DLD1 (cell line): Measurements from ENCODE around the gene POU2F1.

Experiments used
- in situ Hi-C: cut with HindIII; loops from 2 replicates; pipeline ENCODE4 v1.10.0; 2017; ENCODE audit warnings: low sequenced_read_pairs

POU2F1 gene

DNA sequence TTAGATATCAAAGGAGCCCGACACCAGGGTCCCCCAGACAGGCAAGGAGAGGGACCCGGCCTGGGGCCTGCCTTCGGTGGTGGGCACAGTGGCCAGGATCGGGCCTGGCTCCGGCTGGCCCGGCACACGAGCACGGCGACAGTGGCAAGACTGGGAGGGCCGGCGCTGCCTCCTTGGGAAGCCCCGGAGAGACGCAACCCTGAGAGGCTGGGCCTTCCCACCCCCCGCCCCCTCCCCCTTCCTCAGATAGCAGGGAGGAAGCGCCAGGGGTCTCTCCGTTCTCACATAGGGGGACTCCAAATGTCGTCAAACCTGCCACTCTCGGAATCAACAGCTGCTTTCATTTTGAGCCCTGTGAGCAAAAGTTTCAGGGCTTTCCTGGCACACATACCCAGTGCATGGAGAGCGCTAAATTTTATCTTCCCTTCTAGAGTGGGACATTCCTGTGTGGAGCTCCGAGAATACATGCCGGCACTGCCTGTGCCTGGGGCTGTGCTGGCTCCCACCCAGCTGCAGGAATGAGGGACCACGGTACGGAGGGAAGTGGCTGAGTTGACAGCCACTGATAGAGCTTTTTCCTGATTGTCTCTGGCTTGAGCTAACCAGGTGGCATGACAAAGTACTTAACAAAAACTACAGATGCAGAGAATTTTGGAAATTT lies 235.2 kb downstream of the POU2F1 start:
- in situ Hi-C loops, result no loop called here

GRCh38 chr1:167456524-167456923 lies 235.8 kb downstream of the POU2F1 start:
- in situ Hi-C loops, result no loop called here

DNA sequence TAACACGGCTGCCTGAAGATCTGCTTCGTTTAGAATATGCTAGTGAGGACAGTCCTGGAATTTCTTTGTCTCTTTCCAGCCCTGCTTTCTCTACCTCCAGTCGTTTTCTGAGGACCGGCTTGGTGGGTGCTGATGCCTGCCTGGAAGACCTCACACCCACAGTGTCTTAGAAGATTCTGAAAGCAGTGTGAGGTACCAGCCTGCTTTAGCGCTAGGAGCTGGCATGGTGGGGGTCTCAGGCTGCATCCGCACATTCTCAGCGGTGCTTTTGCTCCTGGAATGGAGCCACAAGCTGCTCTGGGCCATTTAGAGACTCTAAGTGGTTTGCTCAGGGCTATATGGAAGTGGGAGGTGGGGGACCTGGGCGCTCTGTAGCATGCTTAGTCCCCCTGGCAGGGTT lies 236.2 kb downstream of the POU2F1 start:
- in situ Hi-C loops, result no loop called here

GRCh38 chr1:167457936-167458584 lies 237.4 kb downstream of the POU2F1 start:
- in situ Hi-C loops, result no loop called here

GRCh38 chr1:167460836-167461235 lies 240.2 kb downstream of the POU2F1 start:
- in situ Hi-C loops, result no loop called here

DNA sequence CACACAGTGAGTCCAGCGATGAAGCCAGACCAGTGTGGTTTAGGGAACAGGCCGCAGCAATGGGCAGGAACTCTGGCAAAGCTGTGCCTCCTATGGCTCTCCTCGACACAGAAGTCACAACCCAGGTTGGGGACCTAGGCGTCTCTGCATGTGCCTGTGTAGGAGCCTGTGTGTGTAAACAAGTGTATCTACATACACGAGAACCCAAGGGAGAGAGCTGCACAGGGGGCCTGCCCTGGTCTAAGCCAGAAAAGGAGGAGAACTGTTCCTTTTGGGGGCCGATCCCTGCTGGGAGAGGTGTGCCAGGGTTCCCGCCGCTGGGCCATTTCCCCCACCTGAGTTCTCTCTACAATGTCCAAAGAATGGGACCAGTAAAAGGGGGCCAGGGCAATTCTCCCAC lies 241.7 kb downstream of the POU2F1 start:
- in situ Hi-C loops, result no loop called here

DNA sequence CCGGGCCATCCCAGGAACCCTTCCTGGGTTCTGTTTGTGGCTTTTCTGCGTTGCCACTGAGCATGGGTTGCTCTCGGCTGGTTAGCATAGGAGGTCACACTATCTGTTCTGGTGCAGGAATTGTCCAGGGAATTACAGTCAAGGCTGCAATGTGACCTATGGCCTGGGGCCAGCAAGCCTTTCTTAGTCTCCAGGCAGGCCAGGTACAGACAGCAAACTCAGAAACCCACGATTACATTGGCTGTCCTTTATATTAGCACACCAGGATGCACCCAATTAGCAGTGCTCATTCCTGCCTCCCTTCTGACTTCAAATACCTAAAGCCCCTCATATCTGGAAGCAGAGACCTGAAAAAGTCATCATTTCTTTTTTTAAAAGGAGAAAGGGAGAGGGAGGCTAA lies 242.4 kb downstream of the POU2F1 start:
- in situ Hi-C loops, result no loop called here

GRCh38 chr1:167463875-167464575 lies 243.3 kb downstream of the POU2F1 start:
- in situ Hi-C loops, result no loop called here

DNA sequence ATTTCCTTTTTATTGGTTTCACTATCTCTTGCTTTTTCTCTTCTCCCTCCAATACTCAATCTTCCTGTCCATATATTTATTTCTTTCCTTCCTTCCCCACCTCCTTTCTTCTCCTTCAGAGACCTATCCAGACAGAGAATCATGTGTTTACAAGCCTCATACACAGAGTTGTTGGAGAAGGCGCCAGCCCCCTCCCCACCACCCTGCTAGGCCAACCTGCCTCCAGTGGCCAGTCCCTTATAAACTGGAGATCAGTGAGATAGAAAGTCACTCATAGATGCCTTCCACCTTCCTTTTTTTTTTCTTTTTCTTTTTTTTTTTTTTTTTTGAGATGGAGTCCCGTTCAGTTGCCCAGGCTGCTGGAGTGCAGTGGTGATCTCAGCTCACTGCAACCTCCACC lies 244.3 kb downstream of the POU2F1 start:
- in situ Hi-C loops, result no loop called here

DNA sequence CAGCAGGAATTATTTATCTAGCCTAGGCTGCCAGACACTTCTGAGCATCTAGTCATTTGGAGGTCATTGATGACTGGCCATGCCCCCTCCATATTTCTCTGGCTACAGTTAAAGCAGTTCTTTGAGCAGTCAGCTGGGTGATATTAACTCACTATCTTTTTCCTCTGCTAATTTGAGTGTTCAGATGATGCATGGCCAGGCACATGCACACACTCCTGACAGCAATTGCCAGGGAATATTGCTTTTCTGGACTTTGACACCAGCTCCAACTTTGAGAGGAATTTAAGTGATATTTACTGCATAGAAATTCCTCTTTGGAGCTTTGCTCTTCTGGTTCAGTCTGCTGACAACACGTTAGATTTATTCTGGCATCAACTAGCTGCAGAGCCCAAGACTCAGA lies 245.1 kb downstream of the POU2F1 start:
- in situ Hi-C loops, result no loop called here

DNA sequence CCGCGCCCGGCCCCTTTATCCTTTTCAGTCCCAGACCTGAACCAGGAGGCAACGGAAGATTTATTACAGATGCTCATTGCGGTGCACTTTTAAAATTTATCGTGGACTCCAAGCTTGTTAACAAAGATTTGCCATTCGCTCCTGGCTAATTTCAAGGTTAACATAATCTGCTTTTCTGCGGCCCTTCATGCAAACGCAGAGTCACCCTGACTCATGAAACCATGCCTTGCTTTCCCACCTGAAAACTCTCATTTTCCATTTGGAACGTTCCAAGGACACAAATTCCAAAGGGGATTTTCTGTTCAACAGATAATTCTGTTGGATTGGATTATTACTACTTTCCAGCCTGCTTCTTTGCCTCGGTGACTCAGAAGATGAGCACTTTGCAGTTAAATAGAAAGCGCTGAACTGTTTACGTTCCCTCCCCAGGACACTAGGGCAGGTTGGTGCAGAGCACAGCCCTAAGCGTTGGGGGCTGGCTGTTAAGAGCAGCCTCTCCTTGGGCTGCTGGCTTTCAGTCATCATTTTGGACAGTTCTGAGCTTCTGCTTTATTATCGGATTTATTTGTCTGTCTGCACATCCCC lies 246.5 kb downstream of the POU2F1 start:
- in situ Hi-C loops, result no loop called here

GRCh38 chr1:167467752-167468151 lies 247.1 kb downstream of the POU2F1 start:
- in situ Hi-C loops, result no loop called here

GRCh38 chr1:167469280-167469965 lies 248.7 kb downstream of the POU2F1 start:
- in situ Hi-C loops, result no loop called here

DNA sequence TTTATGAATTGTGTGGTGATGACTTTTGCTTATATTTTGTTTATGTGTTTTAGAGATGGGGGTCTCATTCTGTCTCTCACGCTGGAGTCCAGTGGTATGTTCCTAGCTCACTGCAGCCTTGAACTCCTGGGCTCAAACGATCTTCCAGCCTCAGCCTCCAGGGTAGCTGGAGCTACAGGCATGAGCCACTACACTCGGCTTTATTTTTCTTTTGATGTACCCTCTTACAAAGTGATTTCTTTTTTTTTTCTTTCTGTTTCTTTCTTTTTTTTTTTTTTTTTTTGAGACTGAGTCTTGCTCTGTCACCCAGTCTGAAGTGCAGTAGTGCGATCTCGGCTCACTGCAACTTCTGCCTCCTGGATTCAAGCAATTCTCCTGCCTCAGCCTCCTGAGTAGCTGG lies 250.9 kb downstream of the POU2F1 start:
- in situ Hi-C loops, result no loop called here

DNA sequence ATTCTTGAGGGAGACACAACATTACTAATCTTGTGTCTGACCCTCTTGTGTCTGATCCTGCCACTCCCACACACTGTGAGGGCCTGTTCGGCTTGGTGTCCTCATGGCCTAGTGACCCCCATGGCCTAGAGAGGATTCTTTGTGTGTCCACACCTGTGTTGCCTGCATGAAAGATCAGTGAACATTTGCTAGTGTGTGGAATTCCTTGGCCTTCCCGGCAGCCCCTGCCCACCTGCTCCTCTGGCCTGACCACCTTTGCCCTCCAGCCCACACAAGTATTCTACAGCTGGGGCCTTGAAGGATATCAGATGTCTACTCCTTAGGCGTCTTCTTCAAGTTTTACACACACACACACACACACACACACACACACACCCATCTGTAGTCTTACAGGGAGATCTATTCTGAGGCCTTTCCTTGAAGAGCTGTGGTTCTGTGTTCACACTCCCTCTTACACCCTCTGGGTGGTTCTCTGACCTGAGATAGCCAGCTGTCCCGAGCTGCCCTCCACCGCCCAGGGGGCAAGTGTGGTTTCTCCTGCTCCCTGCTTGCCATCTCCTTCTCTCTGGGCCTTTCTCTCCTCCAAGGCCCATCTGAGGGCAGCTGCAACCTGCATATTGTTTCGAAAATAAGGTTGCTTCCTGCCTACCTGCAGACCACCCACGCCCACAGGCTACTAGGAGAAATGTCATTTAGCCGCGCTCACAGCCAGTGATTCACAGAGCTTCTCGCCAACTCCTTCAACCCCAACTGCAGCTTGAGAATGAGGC lies 252.3 kb downstream of the POU2F1 start:
- in situ Hi-C loops, result no loop called here

DNA sequence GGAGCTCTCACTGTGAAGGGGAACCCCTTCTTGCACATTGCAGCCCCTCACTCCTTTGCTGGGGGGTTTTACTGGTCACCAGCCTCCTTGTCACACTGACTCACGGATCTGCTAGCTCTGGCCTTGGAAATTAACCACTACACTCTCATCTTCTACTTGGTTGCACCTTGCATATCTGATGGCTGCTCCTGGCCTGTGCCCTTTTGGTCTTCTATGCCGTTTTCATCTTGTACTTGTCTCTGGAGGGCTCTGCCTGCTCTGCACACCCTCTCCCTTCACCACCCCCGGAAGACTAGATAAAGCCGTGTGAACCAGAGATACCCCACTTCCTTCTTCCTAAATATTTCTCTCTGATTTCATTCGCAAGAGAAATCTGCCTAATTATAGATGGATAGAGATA lies 253.1 kb downstream of the POU2F1 start:
- in situ Hi-C loops, result no loop called here

- in situ Hi-C loops, result no loop called here
Observed at GRCh38 chr1:167474191-167474641, 253.5 kb downstream of the POU2F1 start.

DNA sequence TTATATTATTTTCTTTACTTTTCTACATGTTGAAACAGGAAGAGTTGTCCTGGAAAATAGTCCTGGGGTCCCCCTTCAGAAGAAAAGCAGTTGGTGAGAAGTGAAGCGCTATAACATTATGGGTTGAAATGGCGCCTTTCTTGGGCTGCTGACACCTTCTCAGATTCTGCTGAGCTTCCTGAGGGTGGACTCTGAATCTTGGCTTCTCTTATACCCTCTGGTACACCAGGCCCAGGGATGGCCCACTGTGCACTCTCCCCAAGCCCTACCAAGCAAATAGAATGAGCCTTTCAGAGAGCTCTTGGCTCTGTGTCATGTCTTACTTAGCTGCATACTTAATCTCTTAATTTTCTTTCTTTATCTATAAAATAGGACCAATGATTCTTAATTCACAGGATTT lies 255.4 kb downstream of the POU2F1 start:
- in situ Hi-C loops, result no loop called here
